Measurements from ENCODE around the gene TMEM108. TPM values are rescaled to one million over a fixed set of nuclear protein-coding genes. Genes with fewer than 3 reads are reported as not detected.

Gene TMEM108
- polyA plus RNA-seq, 1 donor (not counting 4 experiments of a cell fraction or from before 2014, with no cell fraction given): not detected

DNA sequence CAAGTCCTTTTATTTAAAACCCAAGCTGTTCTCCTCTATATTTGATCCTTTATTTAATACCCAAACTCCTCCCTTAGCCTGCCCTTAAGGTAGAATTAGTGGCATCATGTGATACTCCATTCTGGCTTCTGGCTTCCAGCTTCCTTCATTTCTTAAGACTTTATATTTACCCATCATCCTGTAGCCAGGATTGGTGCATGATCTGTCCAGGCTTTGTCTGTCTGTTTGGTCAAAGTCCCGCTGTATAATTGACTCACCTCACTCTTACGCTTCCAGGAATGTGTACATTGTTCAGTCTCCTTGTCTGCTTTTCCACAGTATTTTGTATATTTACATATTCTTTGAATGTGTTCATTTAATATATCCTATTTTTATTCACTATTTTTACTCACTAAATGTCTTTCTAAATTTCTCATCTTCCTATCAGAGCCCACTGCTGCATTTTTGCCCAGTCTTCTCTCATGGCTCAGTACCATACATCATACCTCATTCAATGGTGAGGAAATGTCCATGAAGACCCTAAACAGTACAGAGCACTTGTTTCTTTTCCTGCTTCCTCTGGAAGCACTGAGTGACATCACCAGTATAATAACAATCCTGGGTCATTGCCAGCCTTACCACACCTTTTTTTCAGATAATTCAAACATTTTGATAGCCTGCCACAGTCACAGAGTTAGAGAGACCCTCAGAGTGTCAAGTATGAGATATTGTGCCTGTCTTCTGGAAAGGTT lies 31.5 kb downstream of the TMEM108 start:
- H3K27me3 ChIP-seq (ENCODE audit: control insufficient read depth, extremely low read depth, insufficient read depth, low read length): no peaks in the 10 kb centered on the region
- H2AFZ ChIP-seq (ENCODE audit: control insufficient read depth, low read length): no peak overlapping the region
- no peak overlapping the region for H3K4me2 ChIP-seq (ENCODE audit: control insufficient read depth, extremely low read depth, insufficient read depth, low read depth, low read length)
- H3K9me3 ChIP-seq (ENCODE audit: control insufficient read depth, low read depth, low read length): no peaks in the 10 kb centered on the region
- H4K20me1 ChIP-seq (ENCODE audit: control insufficient read depth, extremely low read depth, insufficient read depth, low read length): no peaks in the 10 kb centered on the region
- H3K9me1 ChIP-seq (ENCODE audit: control insufficient read depth, extremely low read depth, insufficient read depth, low read length): no peaks in the 10 kb centered on the region
- H3K4me1 ChIP-seq (ENCODE audit: control insufficient read depth, extremely low read depth, insufficient read depth, low read length): no peaks in the 10 kb centered on the region
- DNase-seq (ENCODE audit: low read depth, low spot score) (no peak), FAIRE-seq (no peak)
- no peaks in the 10 kb centered on the region for H3K36me3 ChIP-seq (ENCODE audit: control insufficient read depth in 2 of 2, extremely low read depth in 1 of 2, insufficient read depth in 2 of 2, low read length in 2 of 2)
- no peaks in the 10 kb centered on the region for H3K79me2 ChIP-seq (ENCODE audit: control insufficient read depth, insufficient read depth, low read length)
- no peak for TF ChIP-seq CTCF (optimal IDR thresholded peaks at IDR 0.05 in 1 of 3, IDR thresholded peaks at IDR 0.05 in 1 of 3, conservative IDR thresholded peaks at IDR 0.05 in 1 of 3; ENCODE audit: extremely low read depth in 1 of 3, insufficient read depth in 2 of 3, low read length in 3 of 3)
- no peak for TF ChIP-seq EZH2 (IDR thresholded peaks at IDR 0.05; ENCODE audit: low read length)
- no peak overlapping the region for H3K4me3 ChIP-seq (ENCODE audit: control insufficient read depth in 2 of 3, extremely low read depth in 1 of 3, insufficient read depth in 2 of 3, low read depth in 1 of 3, low read length in 3 of 3)
- dilution Hi-C loops (cut with MboI; ENCODE audit: extremely low pct_ligation_motif_present, low sequenced_read_pairs): no loop called here
- H3K9ac ChIP-seq (ENCODE audit: control insufficient read depth, extremely low read depth, insufficient read depth, low read length): no peak overlapping the region
- H3K27ac ChIP-seq (ENCODE audit: control insufficient read depth, insufficient read depth, low read length): no peak overlapping the region

DNA sequence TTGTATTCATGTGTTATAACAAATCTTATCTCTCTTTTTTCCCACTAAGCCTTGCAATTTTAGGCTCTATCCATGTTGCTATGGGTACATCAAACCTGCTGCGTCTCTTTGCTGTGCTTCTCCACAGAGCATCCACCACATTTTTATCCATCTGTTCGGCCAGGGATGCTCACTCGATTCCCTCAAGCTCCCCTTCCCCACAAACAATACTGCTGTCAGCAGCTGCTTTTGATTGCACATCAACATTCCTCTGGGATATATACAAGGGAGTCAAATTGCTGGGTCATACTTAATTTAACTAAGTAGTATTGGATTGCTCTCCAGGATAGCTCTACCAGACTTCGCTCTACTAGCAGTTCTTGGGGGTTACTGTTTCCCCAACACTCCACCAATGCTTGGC lies 36.8 kb downstream of the TMEM108 start:
- no peaks in the 10 kb centered on the region for H4K20me1 ChIP-seq (ENCODE audit: control insufficient read depth, extremely low read depth, insufficient read depth, low read length)
- FAIRE-seq (no peak), DNase-seq (ENCODE audit: low read depth, low spot score) (no peak)
- H3K27ac ChIP-seq (ENCODE audit: control insufficient read depth, insufficient read depth, low read length): no peak overlapping the region
- no peaks in the 10 kb centered on the region for H3K4me1 ChIP-seq (ENCODE audit: control insufficient read depth, extremely low read depth, insufficient read depth, low read length)
- dilution Hi-C loops (cut with MboI; ENCODE audit: extremely low pct_ligation_motif_present, low sequenced_read_pairs): no loop called here
- no peaks in the 10 kb centered on the region for H3K36me3 ChIP-seq (ENCODE audit: control insufficient read depth in 2 of 2, extremely low read depth in 1 of 2, insufficient read depth in 2 of 2, low read length in 2 of 2)
- H3K9me3 ChIP-seq (ENCODE audit: control insufficient read depth, low read depth, low read length): no peaks in the 10 kb centered on the region
- H3K4me3 ChIP-seq (ENCODE audit: control insufficient read depth in 2 of 3, extremely low read depth in 1 of 3, insufficient read depth in 2 of 3, low read depth in 1 of 3, low read length in 3 of 3): no peak overlapping the region
- no peak overlapping the region for H3K4me2 ChIP-seq (ENCODE audit: control insufficient read depth, extremely low read depth, insufficient read depth, low read depth, low read length)
- H3K9ac ChIP-seq (ENCODE audit: control insufficient read depth, extremely low read depth, insufficient read depth, low read length): no peak overlapping the region
- H3K79me2 ChIP-seq (ENCODE audit: control insufficient read depth, insufficient read depth, low read length): no peaks in the 10 kb centered on the region
- peaks cover 3% of the 10 kb centered on the region for H3K9me1 ChIP-seq (ENCODE audit: control insufficient read depth, extremely low read depth, insufficient read depth, low read length)
- H2AFZ ChIP-seq (ENCODE audit: control insufficient read depth, low read length): no peak overlapping the region
- no peaks in the 10 kb centered on the region for H3K27me3 ChIP-seq (ENCODE audit: control insufficient read depth, extremely low read depth, insufficient read depth, low read length)
- TF ChIP-seq CTCF (optimal IDR thresholded peaks at IDR 0.05 in 1 of 3, IDR thresholded peaks at IDR 0.05 in 1 of 3, conservative IDR thresholded peaks at IDR 0.05 in 1 of 3; ENCODE audit: extremely low read depth in 1 of 3, insufficient read depth in 2 of 3, low read length in 3 of 3) (no peak), EZH2 (IDR thresholded peaks at IDR 0.05; ENCODE audit: low read length) (no peak)

Data from keratinocyte (primary cell).